RWPE2 (cell line): ENCODE data around the gene ZFAND3.

ENCODE experiments used
- ATAC-seq: fragments of 200-7000 bp; cut with Tn5 transposase; 3 replicates; pipeline ENCODE4 v1.9.1; 2021; ENCODE audit warnings: low read depth
- DNase-seq: peaks from one replicate; pipeline ENCODE4 v3.0.0-alpha.2; 2020; ENCODE audit warnings: low spot score
- H3K27ac ChIP-seq: fragments of 450-650 bp; 2 replicates; pipeline ENCODE4 v1.5.1; 2017; ENCODE audit warnings: mild to moderate bottlenecking; ENCODE audit not compliant: poor library complexity, severe bottlenecking
- H3K27me3 ChIP-seq: fragments of 250-450 bp; sonication (Bioruptor Pico); 2 replicates; pipeline ENCODE4 v1.5.1; 2021; ENCODE audit warnings: mild to moderate bottlenecking, moderate library complexity; ENCODE audit not compliant: insufficient read depth, poor library complexity, severe bottlenecking
- H3K36me3 ChIP-seq: fragments of 250-450 bp; sonication (Bioruptor Pico); 2 replicates; pipeline ENCODE4 v1.5.1; 2020; ENCODE audit warnings: low read depth, mild to moderate bottlenecking, moderate library complexity
- H3K4me1 ChIP-seq: fragments of 250-450 bp; sonication (Bioruptor Pico); 2 replicates; pipeline ENCODE4 v1.5.1; 2021; ENCODE audit warnings: mild to moderate bottlenecking, moderate library complexity; ENCODE audit not compliant: insufficient read depth, poor library complexity, severe bottlenecking
- H3K4me3 ChIP-seq: fragments of 250-450 bp; sonication (Bioruptor Pico); 2 replicates; pipeline ENCODE4 v1.5.1; 2021; ENCODE audit warnings: mild to moderate bottlenecking, moderate library complexity; ENCODE audit not compliant: severe bottlenecking
- H3K9me3 ChIP-seq: fragments of 250-450 bp; sonication (Bioruptor Pico); 2 replicates; pipeline ENCODE4 v1.5.1; 2021; ENCODE audit warnings: mild to moderate bottlenecking, moderate library complexity; ENCODE audit not compliant: severe bottlenecking
- TF ChIP-seq, protein P1 (sequence below): fragments of 450-650 bp; IDR thresholded peaks from one replicate; pipeline ENCODE4 v1.5.1; 2017; ENCODE audit warnings: mild to moderate bottlenecking, moderate library complexity; ENCODE audit not compliant: poor library complexity, severe bottlenecking

Gene ZFAND3

DNA sequence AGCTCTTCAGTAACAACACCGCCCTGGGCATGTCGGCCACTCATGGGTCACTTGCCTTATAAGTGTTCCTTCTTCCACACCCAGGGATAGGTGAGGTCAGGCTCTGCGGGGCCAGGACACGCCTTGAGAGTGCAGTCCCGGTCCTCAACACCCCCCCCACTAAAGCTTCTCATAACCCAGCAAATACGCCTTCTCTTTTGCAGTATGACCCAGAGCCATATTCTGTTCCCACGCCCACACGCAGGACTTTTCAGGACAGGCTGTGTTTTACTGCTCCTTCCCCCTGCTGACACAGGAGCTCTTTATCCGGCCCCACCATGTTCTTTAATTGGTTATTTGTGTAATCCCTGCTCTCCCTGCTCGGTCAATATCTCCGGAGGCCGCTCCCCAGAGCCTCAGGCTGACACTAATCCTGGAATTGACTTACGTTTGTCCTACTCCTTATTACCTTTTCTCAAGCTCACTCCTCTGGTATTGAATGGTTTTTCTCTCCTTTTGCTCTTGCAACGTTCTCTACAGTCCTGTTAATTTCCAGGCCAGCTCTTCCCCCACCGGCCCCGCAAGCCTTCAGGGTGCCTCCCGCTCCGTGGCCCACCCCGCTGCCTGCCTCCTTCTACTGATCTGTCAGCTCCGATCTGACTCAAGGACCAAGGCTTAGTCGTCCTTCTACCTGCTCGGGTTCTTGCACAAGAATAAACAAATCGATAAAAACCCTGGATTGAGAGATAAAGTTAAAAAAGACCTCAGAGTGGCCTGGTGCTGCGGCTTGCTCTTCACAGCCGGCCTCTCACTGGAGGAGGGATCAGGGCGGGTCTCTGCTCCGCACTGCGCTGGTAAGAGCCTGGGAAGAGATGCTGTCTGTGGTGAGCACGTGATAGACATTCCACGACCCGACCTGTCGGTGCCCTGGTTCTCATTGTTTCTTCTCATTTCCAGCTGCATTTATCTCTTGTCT, 357.5 kb downstream of the ZFAND3 start:
- no peaks in the 10 kb centered on the region for H3K36me3 ChIP-seq
- H3K9me3 ChIP-seq, result no peaks in the 10 kb centered on the region
- TF ChIP-seq, protein P1, sequence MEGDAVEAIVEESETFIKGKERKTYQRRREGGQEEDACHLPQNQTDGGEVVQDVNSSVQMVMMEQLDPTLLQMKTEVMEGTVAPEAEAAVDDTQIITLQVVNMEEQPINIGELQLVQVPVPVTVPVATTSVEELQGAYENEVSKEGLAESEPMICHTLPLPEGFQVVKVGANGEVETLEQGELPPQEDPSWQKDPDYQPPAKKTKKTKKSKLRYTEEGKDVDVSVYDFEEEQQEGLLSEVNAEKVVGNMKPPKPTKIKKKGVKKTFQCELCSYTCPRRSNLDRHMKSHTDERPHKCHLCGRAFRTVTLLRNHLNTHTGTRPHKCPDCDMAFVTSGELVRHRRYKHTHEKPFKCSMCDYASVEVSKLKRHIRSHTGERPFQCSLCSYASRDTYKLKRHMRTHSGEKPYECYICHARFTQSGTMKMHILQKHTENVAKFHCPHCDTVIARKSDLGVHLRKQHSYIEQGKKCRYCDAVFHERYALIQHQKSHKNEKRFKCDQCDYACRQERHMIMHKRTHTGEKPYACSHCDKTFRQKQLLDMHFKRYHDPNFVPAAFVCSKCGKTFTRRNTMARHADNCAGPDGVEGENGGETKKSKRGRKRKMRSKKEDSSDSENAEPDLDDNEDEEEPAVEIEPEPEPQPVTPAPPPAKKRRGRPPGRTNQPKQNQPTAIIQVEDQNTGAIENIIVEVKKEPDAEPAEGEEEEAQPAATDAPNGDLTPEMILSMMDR, result no peak
- no peak overlapping the region for H3K27ac ChIP-seq
- H3K27me3 ChIP-seq, result no peaks in the 10 kb centered on the region
- no peaks in the 10 kb centered on the region for H3K4me1 ChIP-seq
- H3K4me3 ChIP-seq, result no peak overlapping the region
- DNase-seq (no peak), ATAC-seq (no peak)

DNA sequence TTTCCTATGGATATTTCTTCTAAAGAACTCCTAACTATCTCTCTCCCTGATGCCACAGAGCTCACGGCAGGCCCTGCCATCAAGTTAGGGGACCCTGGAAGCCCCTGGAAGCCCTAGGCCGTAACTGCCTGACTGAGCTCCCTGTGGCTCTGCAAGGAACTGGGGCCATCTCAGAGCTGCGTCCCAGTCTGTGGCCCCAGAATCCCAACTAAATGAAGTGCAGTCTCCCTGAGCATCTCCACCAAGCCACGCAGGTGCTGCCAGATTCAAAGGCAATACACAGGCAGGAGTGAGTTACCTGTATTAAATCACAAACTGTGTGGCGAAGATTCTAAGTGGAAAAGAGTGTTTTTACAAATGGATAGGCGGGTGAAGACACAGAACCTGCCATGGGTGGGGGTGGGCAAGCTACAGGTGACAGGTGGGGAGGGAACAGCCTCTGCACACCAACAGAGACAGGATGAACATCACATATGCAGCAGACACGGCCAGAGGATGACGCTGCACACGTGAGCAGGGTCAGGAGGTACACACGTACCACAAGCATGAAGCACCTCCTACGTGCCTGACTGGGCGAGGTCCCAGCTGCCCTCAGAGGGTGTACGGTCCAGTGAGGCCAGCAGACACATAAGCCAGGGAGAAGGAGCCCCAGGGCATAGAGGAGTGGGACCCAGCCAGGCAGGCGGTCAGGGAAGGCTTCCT, 358.5 kb downstream of the ZFAND3 start:
- Histone ChIP-seq H3K36me3 (no peaks in the 10 kb centered on the region), H3K4me3 (no peak overlapping the region), H3K27ac (no peak overlapping the region)

DNA sequence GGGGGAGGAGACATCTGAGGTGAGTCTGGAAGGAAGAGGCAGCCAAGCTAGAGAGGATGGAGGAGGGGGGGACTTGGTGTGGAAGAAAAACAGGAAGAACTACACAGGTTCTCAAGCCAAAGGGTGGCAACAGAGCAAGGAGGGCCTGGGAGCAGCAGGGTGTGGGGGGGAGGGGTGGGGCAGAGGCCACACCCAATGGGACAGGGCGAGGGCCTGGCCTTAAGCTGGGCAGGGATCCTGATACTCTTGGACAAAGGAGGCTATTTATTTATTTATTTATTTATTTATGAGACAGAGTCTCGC, 359.0 kb downstream of the ZFAND3 start:
- Histone ChIP-seq H3K27me3 (no peaks in the 10 kb centered on the region), H3K9me3 (no peaks in the 10 kb centered on the region), H3K4me3 (no peak overlapping the region), H3K27ac (no peak overlapping the region), H3K4me1 (no peaks in the 10 kb centered on the region), H3K36me3 (no peaks in the 10 kb centered on the region)
- TF ChIP-seq, protein P1, result no peak
- DNase-seq (no peak), ATAC-seq (no peak)

More for the DNA sequence above, 358.5 kb downstream of the ZFAND3 start:
- no peaks in the 10 kb centered on the region for H3K27me3 ChIP-seq
- TF ChIP-seq, protein P1, result no peak
- no peaks in the 10 kb centered on the region for H3K4me1 ChIP-seq
- no peak for ATAC-seq
- DNase-seq, result no peak
- no peaks in the 10 kb centered on the region for H3K9me3 ChIP-seq

DNA sequence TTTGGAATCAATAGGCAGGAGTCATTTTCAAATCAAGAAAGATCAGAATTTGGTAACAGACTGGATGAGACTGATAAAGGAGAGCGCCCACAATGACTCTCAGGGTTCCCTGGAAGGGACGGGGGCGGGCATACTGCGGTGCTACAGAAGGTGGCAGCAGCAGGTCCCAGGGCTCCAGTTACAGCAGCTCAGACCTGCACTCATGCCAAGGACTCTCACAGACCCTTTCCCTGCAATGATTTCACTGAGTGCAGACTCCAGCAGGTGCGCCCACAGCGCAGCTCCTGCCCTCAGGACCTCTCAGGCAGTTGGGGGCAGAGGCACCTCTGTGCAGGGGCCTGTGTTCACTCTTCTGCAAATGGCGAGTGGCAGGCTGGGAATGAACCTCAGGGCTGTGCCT, 359.8 kb downstream of the ZFAND3 start:
- Histone ChIP-seq H3K27ac (no peak overlapping the region), H3K27me3 (no peaks in the 10 kb centered on the region), H3K9me3 (no peaks in the 10 kb centered on the region), H3K4me1 (no peaks in the 10 kb centered on the region), H3K4me3 (no peak overlapping the region), H3K36me3 (no peaks in the 10 kb centered on the region)
- ATAC-seq, result no peak
- DNase-seq, result no peak
- TF ChIP-seq, protein P1, result no peak
